ENCODE results near the gene DNAJC21. TPM values are rescaled to one million over a fixed set of nuclear protein-coding genes. Genes with fewer than 3 reads are reported as not detected.

DNAJC21 gene
- total RNA-seq, 1 experiment from 2014 or later: 34.7 TPM

DNA sequence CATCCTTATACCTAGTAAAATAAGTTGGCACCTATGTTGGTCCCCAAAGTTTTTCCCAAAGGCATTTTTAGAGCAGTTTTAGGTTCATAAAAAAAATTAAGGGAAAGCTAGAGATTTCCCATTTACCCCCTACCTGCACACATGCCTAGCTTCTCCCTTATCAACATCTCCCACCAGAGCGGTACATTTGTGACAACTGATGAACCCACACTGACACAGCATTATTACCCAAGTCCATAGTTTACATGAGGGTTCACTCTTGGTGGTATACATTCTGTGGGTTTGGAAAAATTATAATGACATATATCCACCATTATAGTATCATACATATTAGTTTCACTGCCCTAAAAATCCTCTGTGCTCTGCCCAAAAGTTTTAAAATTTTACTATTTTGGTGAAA lies 26.1 kb upstream of the DNAJC21 start:
- ATAC-seq: no peak
- H3K9me3 ChIP-seq (ENCODE audit: control insufficient read depth in 1 of 2, insufficient read depth in 1 of 2, low read depth in 1 of 2, low read length in 2 of 2): no peaks in the 10 kb centered on the region
- POLR2A ChIA-PET: no interaction called here
- no peaks in the 10 kb centered on the region for H3K27me3 ChIP-seq (ENCODE audit: insufficient read depth, low read length)
- CTCF ChIA-PET: interaction anchor here (2.3 kb wide), 1 partner anchor 417 kb away, joined by 8 read pairs; no protein-coding TSS in a partner anchor
- DNase-seq (ENCODE audit: low read depth, low spot score): no peak
- no peak for TF ChIP-seq ZFX (IDR thresholded peaks at IDR 0.05)
- no peak overlapping the region for H3K9ac ChIP-seq (ENCODE audit: low read length)
- no peaks in the 10 kb centered on the region for H3K79me2 ChIP-seq (ENCODE audit: insufficient read depth, low read length)
- H3K27ac ChIP-seq (ENCODE audit: low read depth, low read length): no peak overlapping the region
- no peak overlapping the region for H2AFZ ChIP-seq (ENCODE audit: low read depth, low read length, poor library complexity, severe bottlenecking)
- BruUV-seq (replicated peaks): no TSS peak
- H3K4me2 ChIP-seq (ENCODE audit: low read length): no peak overlapping the region
- H3K4me1 ChIP-seq (ENCODE audit: control insufficient read depth in 1 of 2, insufficient read depth in 2 of 2, low read length in 2 of 2): no peaks in the 10 kb centered on the region; a peak in 1 of 4 replicates
- no peaks in the 10 kb centered on the region for H4K20me1 ChIP-seq (ENCODE audit: insufficient read depth)
- no peaks in the 10 kb centered on the region for H3K9me2 ChIP-seq (ENCODE audit: insufficient read depth)
- RAD21 ChIA-PET (ENCODE audit: low non-redundant PET in 1 of 2, low total read pairs in 2 of 2, uncharacterized antibody in 2 of 2, unreplicated experiment in 2 of 2): no interaction called here
- no peak overlapping the region for H3K4me3 ChIP-seq (replicated peaks in 1 of 2; ENCODE audit: low read depth in 1 of 2, low read length in 2 of 2)
- H3K36me3 ChIP-seq (ENCODE audit: control insufficient read depth in 1 of 2, insufficient read depth in 2 of 2, low read length in 2 of 2): no peaks in the 10 kb centered on the region; a peak in 1 of 4 replicates
- intact Hi-C loops (cut with micrococcal nuclease): no loop called here

DNA sequence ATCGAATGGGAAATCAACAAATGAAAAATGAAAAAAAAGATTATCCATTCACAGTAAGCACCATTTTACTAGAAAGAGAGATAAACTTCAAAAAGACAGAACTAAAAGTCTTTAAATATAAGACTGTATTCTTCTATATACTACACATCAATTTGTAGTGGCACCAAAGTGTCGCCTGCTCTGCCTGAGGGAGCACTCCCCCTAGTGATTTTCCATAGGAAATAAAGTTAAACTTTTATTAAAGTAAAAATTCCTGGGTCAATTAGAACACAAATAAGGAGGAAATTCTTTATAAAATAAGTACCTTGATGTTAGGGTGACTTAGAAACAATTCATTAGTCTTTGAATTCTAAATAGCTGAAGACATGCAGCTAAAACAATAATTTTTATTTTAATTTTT lies 23.8 kb upstream of the DNAJC21 start:
- DNase-seq (ENCODE audit: low read depth, low spot score): no peak
- intact Hi-C loops (cut with micrococcal nuclease): no loop called here
- ATAC-seq: peak; percentile 63; the same call in 1 of the 2 replicates
- no peaks in the 10 kb centered on the region for H3K79me2 ChIP-seq (ENCODE audit: insufficient read depth, low read length)
- ChIA-PET POLR2A (interaction anchor here (1.2 kb wide), 1 partner anchor 10 kb away, joined by 5 read pairs; the partner anchor contains the start of genes BRIX1 and RAD1), CTCF (interaction anchor here (1.0 kb wide), 1 partner anchor 419 kb away, joined by 7 read pairs; no protein-coding TSS in a partner anchor), RAD21 (ENCODE audit: low non-redundant PET in 1 of 2, low total read pairs in 2 of 2, uncharacterized antibody in 2 of 2, unreplicated experiment in 2 of 2) (no interaction called here)
- TF ChIP-seq CBX3 (IDR thresholded peaks at IDR 0.05; ENCODE audit: low read depth) (no peak), ZFX (IDR thresholded peaks at IDR 0.05) (no peak), SRF (IDR thresholded peaks at IDR 0.05; ENCODE audit: low read depth) (no peak), FOSL1 (IDR thresholded peaks at IDR 0.05; ENCODE audit: low read depth) (no peak), RAD21 (IDR thresholded peaks at IDR 0.05; ENCODE audit: low read depth) (peak; percentile 44)
- TF ChIP-seq, protein P1, sequence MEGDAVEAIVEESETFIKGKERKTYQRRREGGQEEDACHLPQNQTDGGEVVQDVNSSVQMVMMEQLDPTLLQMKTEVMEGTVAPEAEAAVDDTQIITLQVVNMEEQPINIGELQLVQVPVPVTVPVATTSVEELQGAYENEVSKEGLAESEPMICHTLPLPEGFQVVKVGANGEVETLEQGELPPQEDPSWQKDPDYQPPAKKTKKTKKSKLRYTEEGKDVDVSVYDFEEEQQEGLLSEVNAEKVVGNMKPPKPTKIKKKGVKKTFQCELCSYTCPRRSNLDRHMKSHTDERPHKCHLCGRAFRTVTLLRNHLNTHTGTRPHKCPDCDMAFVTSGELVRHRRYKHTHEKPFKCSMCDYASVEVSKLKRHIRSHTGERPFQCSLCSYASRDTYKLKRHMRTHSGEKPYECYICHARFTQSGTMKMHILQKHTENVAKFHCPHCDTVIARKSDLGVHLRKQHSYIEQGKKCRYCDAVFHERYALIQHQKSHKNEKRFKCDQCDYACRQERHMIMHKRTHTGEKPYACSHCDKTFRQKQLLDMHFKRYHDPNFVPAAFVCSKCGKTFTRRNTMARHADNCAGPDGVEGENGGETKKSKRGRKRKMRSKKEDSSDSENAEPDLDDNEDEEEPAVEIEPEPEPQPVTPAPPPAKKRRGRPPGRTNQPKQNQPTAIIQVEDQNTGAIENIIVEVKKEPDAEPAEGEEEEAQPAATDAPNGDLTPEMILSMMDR (IDR thresholded peaks at IDR 0.05 in 2 of 3, conservative IDR thresholded peaks at IDR 0.05 in 1 of 3; ENCODE audit: borderline replicate concordance in 1 of 3, insufficient read depth in 1 of 3, low read depth in 2 of 3, low read length in 2 of 3): peak; percentile 15 to 44 (median 40); a peak in 3 of 6 replicates
- H3K4me3 ChIP-seq (replicated peaks in 1 of 2; ENCODE audit: low read depth in 1 of 2, low read length in 2 of 2): no peak overlapping the region
- no peaks in the 10 kb centered on the region for H3K27me3 ChIP-seq (ENCODE audit: insufficient read depth, low read length)
- no peaks in the 10 kb centered on the region for H3K9me2 ChIP-seq (ENCODE audit: insufficient read depth)
- H3K4me2 ChIP-seq (ENCODE audit: low read length): no peak overlapping the region
- peaks cover 0 to 8% of the 10 kb centered on the region in 2 experiments; a peak in 2 of 4 replicates for H3K36me3 ChIP-seq (ENCODE audit: control insufficient read depth in 1 of 2, insufficient read depth in 2 of 2, low read length in 2 of 2)
- H3K9me3 ChIP-seq (ENCODE audit: control insufficient read depth in 1 of 2, insufficient read depth in 1 of 2, low read depth in 1 of 2, low read length in 2 of 2): no peaks in the 10 kb centered on the region
- no peak overlapping the region for H2AFZ ChIP-seq (ENCODE audit: low read depth, low read length, poor library complexity, severe bottlenecking)
- BruUV-seq (replicated peaks): no TSS peak
- H3K9ac ChIP-seq (ENCODE audit: low read length): no peak overlapping the region
- no peak overlapping the region for H3K27ac ChIP-seq (ENCODE audit: low read depth, low read length)
- no peaks in the 10 kb centered on the region for H4K20me1 ChIP-seq (ENCODE audit: insufficient read depth)
- H3K4me1 ChIP-seq (ENCODE audit: control insufficient read depth in 1 of 2, insufficient read depth in 2 of 2, low read length in 2 of 2): peaks cover 0 to 5% of the 10 kb centered on the region in 2 experiments; a peak in 2 of 4 replicates
